Epithelial cell of alveolus of lung (primary cell): ENCODE measurements around the gene CLVS2. TPM values are rescaled to one million over a fixed set of nuclear protein-coding genes. Genes with fewer than 3 reads are reported as not detected.

Source experiments
- total RNA-seq: library from RNA; depleted of rRNA; stranded (reverse); fragments of >200 nt; gene quantifications from 2 replicates; pipeline ENCODE4 v1.2.1, GENCODE V29; 2015

CLVS2 gene, protein sequence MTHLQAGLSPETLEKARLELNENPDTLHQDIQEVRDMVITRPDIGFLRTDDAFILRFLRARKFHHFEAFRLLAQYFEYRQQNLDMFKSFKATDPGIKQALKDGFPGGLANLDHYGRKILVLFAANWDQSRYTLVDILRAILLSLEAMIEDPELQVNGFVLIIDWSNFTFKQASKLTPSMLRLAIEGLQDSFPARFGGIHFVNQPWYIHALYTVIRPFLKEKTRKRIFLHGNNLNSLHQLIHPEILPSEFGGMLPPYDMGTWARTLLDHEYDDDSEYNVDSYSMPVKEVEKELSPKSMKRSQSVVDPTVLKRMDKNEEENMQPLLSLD
- under 0.01 TPM in 1 of 2 replicates, not detected in the other for total RNA-seq

DNA sequence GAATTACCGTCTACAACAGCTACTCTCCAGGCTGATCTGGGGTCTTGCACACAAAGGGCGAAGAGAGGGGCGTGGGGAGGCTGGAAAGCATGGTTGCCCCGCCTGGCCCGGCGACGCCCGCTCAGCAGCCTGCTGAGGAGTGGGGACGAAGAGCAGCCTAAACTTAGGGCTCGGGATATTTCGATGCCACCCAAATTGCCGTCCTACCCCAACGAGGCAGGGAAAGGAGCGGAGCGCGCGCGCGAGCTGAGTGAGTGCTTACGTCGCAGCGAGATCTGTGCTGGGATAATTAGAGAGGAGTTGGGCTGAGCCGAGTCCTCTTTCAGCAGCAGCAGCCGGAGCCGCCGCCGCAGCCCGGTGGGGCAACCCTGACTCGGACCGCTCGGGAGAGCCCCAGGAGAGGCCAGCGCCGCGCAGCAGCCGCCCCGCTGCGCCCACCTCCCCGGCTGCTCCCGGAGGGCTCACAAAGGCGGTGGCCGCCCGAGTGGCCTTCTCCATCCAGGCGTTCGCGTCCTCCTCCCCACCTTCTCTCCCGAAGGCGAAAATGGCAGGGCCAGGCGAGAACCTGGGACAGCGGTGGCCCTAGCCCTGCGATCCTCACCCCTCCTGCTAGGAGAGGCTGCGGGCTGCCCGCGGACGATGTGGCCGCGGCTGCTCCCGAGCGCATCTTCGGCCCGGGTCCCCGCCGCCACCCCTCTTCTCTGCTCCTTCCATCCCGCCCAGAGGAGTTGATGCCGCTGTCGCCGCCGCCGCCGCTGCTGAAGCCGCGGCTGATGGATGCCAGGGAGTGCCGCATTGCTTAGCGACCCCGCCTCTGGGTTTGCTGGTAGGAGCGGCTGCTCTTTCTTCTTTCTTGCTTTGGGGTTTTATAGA lies at the start of gene CLVS2:
Gene CLVS2, plus strand, starts transcription at position 315 of the 873 bp plus-strand sequence. CDS start 1,543 bp downstream, outside the sequence.

Other genes with a start within 250 kb of the CLVS2 start
- 0.16 TPM in 1 of 2 replicates, not detected in the other for gene FABP7, start 216.5 kb upstream of the CLVS2 start, total RNA-seq
- 9.2 and 42.0 TPM in 2 replicates for gene SMPDL3A, start 207.0 kb upstream of the CLVS2 start, total RNA-seq